IPS-NIHi7 (cell line): ENCODE results near the gene PTGS1.
"Not testable (repeated sequence)": the region's sequence is repeated elsewhere in the genome, so short reads cannot be mapped to it uniquely, and the experiment has no call there.

Experiments used
- DNase-seq: peaks from one replicate; pipeline ENCODE4 v3.0.0; 2012; ENCODE audit warnings: mixed read lengths; ENCODE audit errors: extremely low spot score

The PTGS1 gene

GRCh38 chr9:122397749-122398148 lies 26.9 kb downstream of the PTGS1 start:
- DNase-seq = no peak

GRCh38 chr9:122398371-122398924 lies 27.6 kb downstream of the PTGS1 start:
- no peak for DNase-seq

GRCh38 chr9:122401896-122402295 lies 31.1 kb downstream of the PTGS1 start:
- no peak for DNase-seq

DNA sequence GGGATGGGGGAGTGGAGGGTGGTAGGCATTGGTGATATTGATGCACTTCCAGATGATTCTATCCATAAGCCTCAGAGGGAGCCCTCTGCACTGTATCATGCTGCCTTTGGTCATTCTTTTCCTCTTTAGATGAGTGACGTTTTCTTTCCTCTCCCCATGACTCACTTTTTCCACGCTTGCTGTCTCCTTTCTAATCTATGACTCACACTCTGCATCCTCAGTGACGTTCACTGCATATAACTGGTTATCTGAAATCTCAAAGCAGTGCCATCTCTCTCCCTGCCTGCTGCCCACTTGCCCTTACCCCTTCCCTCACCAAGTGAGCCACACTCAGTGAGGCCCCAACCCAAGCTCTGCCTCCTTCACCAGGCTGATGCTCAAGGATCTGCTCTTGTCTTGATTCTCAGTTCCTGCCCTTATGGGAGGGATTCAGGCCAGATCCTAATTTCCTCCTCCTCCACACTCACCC lies 31.6 kb downstream of the PTGS1 start:
- DNase-seq = no peak

- DNase-seq = no peak
Measured at GRCh38 chr9:122402874-122403273, 32.0 kb downstream of the PTGS1 start.

- no peak for DNase-seq
Measured at GRCh38 chr9:122403381-122404000, 32.7 kb downstream of the PTGS1 start.

DNA sequence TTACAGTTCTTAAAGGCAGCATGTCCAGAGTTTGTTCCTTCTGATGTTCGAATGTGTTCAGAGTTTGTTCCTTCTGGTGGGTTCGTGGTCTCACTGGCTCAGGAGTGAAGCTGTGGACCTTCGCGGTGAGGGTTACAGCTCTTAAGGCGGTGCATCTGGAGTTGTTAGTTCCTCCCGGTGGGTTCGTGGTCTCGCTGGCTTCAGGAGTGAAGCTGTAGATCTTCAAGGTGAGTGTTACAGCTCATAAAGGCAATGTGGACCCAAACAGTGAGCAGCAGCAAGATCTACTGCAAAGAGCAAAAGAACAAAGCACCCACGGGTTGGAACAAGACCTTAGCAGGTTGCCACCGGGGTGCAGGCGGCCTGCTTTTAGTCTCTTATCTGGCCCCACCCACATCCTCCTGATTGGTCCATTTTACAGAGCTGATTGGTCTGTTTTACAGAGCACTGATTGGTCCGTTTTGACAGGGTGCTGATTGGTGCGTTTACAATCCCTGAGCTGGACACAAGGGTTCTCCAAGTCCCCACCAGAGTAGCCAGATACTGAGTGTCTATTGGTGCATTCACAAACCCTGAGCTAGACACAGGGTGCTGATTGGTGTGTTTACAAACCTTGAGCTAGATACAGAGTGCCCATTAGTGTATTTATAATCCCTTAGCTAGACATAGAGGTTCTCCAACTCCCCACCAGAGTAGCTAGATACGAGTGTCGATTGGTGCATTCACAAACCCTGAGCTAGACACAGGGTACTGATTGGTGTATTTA lies 34.7 kb downstream of the PTGS1 start:
- not testable (repeated sequence) for DNase-seq

- DNase-seq = no peak
Measured at GRCh38 chr9:122406070-122406890, 35.5 kb downstream of the PTGS1 start.

- DNase-seq = not testable (repeated sequence)
Measured at GRCh38 chr9:122414108-122414507, 43.3 kb downstream of the PTGS1 start.

- DNase-seq = no peak
Measured at GRCh38 chr9:122418016-122418415, 47.2 kb downstream of the PTGS1 start.

DNA sequence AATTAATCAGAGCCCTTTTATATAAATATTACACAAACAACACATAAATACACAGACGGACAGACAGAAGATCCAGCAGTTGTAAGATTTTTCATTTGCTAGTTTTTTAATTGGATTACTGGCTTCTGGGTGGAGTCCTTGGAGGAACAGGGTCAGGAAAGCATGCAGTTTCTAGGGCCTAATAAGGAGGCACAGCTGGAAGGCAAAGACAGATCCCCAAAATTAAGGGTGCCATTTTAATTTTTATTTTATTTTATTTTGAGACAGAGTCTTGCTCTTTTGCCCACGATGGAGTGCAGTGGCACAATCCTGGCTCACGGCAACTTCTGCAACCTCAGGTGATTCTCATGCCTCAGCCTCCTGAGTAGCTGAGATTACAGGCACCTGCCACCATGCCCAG lies 49.5 kb downstream of the PTGS1 start:
- DNase-seq = no peak

DNA sequence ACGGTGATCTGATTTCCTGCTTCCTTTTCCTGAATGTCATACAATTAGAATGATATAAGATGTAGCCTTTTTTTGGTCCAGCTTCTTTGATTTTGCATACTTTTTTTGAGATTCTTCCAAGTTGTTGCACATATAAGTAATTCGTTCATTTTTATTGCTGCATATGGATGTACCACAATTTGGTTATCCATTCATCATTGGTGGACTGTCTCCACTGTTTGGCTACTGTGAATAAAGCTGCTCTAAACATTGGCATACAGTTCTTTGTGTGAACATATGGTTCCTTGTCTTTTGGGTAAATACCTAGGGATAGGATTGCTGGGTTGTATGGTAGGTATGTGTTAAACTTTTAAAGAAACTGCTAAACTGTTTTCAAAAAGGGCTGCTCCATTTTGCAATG lies 54.3 kb downstream of the PTGS1 start:
- DNase-seq = no peak

DNA sequence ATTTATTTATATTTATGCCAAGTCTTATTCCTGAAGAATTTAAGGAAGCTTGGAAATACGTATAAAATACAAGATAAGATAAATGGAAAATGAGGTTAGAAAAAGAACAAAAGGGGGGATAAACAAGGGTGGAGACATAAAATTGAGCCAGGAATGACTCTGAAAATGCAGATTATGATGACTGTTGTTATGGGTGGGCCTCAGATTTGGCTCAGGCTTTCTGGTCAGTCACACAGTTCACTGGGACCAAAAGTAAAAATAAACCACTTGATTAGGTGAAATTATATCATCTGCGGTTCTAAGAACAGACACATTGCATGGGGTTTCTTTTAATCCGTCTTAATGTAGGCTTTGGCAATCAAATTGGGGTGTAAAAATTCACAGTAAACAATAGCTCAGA lies 55.9 kb downstream of the PTGS1 start:
- DNase-seq = no peak

- DNase-seq = no peak
Measured at GRCh38 chr9:122442568-122442967, 71.7 kb downstream of the PTGS1 start.

- no peak for DNase-seq
Measured at GRCh38 chr9:122444041-122444733, 73.4 kb downstream of the PTGS1 start.
